Stimulated activated naive CD4-positive, alpha-beta T cell treated with Interleukin-2 at 50 U/mL for 16 hours (primary cell): ENCODE results near the gene SIAH1.
"Not testable (repeated sequence)": the region's sequence is repeated elsewhere in the genome, so short reads cannot be mapped to it uniquely, and the experiment has no call there.

Source experiments
- DNase-seq: peaks from one replicate; lab custom pipeline; 2025; lab: John Stamatoyannopoulos, UW

Gene SIAH1

DNA sequence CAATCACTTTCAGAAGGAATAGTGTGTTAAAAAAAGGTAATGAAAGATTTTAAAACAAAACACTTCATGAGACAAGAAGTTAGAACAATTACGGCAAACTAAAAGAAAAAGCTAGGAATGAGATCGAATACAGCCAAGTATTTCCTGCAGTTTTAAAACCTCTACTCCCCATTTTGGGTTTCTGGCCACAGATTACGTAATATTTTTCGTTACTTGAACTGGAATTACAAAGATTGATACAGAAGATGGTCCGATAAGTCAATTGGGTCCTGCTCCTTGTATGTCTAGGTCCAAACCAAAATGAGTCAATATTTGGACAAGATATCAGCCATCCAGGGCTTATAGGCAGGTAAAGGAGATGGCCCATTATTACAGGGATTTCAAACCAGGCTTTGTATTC, 52.2 kb downstream of the SIAH1 start:
- DNase-seq = no peak

DNA sequence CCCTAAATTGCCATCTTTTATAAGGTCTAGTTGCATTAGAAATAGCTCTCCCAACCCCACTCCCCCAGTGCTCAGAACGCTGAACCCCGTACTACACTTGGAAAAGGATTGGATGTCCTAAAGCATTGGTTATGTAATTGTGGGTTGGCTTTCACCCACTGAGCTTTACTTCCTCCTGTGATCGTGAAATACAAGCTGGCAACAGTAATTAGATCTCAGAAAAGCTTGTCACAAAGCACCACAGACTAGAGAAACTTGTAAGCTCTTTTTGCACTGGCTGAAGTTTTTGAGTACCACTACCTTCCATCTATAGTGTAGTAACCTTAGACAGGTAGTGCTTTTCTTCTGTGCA, 54.4 kb downstream of the SIAH1 start:
- no peak for DNase-seq

DNA sequence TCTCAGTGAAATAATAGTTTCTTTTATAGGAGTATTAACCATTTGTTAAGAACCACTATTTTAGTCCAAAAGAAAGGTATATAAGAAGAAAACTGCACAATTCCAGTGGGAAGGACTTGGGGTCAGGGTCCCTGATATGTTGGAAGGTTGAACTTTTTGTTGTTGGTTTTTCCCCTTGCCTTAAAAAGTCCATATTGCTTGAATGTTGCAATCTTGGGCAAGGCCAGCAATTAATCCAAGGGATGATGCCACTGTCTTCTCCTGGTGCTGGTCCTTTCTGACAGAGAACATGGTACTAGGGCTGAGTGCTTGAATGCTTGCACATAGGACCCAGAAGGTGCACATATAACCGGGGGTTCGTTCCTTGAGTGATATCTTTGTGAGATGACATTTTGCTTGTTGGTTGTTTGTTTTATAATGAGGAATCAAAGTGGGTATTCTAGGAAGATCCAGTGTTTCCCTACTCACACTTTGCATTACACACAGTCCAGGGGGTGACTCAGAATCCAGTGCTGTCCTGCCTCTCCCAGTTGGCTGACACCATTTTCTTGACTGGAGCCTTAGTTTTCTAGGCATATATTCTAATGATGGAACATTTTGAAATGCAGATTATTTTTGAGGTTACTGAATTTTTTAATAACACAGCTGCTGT, 54.9 kb downstream of the SIAH1 start:
- DNase-seq = no peak

DNA sequence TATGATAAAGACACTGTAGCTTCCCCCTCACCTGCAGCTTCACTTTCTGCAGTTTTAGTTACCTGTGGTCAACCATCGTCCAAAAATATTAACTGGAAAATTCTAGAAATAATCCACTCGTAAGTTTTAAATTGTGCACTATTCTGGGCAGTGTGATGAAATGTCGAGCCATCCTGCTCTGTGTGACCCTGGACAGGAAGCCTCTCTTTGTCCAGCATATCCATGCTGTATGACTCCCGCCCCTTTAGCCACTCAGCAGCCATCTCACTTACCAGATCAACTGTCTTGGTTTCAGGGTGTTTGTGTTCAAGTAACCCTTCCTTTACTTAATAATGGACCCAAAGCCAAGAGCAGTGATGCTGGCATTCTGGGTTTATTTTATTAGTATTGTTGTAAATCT, 56.1 kb downstream of the SIAH1 start:
- DNase-seq = no peak

DNA sequence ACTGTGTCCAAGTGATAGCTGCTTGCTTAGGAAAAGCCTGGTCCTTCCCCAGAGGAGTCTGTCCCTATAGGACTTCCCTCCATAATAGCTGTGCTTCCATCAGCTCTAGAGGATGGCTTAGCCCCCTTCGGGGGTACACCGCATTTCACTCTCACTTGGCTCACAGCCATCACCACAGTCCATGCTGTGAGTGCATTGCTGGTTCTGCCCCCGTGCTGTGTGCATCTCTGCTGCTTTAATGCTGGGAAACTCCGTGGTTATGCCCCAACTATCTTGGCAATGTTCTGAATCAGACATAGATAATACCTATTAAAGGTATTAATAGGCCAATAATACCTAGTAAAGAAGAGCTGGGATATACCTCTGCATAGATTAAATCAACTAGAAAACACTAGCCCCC, 58.3 kb downstream of the SIAH1 start:
- no peak for DNase-seq

DNA sequence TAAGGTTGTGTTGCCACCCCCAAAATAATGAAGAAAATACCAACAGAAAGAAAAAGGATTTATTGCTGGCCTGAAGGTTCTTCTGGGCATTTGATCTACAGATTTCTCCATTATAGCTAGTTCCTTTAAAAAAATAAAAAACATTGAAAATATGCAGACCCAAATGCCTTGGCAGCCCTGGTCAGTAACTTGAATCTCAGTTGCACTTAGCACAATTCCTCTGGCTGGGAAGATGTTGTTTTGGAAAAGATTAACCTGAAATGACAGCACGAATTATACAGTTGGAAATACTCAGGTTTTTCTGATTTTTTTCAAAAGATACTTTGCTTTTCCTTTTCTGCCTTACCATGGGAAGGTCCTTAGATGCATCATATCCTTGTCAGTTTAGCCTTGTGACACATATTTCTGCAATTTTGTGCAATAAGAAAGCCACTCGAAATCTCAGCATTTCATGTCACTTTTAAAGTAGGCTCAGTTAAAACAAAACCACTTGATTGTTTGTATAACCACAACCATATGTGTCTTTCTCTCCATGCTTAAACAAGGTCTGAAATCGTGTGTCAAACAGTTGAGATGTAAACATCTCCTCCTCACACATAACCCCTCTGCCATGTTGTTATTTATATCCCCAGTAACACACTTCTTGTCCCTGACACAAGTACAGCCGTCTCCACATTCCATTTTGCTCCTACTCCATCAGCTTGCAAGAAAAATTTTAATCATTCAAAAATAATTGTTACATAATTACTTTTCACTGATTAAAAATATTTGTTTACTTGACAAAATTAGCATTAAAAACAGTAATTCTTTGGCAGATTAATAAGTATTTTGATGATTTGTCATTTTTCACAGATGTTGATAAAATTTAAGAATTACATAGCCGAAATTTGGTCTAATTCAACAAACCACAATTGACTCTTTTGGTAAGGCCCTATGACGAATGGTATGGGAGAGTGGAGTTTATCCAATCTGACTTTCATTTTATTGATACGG, 61.1 kb downstream of the SIAH1 start:
- no peak for DNase-seq

DNA sequence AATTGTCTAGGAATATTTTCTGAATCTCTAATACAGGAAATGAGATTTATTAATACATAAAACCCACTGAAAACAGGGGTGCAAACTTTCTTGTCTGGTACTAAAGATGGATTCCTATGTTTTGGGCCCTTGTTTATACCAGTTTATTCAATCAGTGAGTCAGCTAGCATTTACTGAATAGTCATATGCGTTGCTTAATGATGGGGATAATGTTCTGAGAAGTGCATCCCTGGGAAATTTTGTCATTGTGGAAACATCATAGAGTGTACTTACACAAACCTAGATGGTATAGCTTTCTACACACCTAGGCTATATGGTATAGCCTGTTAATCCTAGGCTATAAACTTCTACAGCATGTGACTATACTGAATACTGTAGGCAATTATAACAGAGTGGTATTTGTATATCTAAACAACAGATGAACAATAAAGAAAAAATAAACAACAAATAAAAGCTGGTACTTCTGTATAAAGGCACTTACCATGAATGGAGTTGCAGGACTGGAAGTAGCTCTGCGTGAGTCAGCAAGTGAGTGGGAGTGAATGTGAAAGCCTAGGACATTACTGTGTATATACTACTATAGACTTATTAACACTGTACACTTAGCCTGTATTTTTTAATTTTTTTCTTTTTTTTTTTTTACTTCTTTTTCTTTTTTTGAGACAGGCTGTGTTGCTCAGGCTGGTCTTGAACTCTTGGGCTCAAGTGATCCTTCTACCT, 63.7 kb downstream of the SIAH1 start:
- peak; percentile 6 for DNase-seq

DNA sequence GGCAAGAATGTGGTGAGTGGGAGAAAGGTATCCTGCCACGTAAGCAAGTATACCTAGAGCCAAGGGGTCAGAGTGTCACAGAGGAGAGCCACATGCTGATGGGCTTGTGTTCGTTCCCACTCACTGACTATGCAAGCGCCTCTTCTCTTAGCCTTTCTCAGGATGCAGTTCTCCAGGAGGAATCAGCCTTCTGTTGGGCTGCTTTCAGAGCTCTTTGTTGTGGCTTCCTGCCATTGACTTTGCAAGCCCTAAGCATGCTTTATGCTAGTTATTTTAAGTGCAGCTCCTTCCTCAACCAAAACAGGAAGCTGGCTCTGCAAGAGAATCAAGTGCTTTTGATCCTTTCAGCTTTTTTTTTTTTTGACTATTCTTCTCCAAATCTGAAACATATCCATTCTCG, 66.6 kb downstream of the SIAH1 start:
- DNase-seq = no peak

DNA sequence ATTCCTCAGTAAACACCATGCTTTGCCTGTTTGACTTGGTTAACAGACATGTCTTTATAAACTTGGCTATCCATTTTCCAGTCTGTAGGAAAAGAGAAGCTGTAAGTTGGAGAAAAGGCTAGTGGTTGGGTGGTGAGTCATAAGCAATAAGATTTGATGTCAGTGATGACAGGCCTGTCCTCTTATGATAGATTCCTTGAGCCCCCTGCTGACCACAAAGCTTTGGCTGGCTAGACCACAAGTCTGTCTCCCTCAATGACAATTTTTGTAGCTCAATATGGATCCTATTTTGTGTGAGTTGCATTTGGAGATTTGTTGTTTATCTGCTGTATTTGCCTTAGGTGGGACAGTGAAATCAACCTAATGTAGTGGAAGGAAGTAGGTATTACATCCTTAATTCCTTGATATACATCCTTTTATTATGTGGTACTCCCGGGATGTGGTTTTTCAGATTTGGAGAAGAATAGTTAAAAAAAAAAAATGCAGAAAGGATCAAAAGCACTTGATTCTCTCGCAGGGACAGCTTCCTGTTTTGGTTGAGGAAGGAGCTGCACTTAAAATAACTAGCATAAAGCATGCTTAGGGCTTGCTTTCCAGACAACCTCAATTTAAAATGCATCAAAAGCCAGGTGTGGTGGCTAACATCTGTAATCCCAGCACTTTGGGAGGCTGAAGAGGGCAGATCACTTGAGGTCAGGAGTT, 67.4 kb downstream of the SIAH1 start:
- DNase-seq = no peak

DNA sequence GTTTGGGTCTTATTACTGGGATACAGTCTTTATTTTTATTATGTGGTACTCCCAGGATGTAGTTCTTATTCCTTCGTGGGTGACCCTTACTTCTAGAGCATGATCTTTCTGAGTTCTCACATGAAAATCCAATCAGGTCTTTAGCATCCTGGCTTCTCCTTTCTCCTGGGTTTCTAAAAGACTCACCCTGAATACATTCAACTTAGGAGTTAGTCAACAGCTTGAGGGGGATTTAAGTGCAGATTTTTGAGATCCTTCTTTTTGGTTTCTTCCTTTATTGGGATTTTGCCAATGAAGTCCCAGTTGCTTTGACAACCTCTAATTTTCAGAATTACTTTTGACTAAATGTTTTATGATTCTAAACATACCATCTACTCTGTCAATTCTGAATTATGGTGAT, 68.2 kb downstream of the SIAH1 start:
- DNase-seq = no peak

DNA sequence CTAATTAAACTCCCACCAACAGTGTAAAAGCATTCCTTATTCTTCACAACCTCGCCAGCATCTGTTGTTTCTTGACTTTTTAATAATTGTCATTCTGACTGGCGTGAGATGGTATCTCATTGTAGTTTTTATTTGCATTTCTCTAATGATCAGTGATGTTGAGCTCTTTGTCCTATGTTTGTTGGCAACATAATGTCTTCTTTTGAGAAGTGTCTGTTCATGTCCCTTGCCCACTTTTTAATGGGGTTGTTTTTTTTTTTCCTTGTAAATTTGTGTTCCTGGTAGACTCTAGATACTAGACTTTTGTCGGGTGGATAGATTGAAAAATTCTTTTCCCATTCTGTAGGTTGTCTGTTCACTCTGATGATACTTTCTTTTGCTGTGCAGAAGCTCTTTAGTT, 71.3 kb downstream of the SIAH1 start:
- DNase-seq = not testable (repeated sequence)

DNA sequence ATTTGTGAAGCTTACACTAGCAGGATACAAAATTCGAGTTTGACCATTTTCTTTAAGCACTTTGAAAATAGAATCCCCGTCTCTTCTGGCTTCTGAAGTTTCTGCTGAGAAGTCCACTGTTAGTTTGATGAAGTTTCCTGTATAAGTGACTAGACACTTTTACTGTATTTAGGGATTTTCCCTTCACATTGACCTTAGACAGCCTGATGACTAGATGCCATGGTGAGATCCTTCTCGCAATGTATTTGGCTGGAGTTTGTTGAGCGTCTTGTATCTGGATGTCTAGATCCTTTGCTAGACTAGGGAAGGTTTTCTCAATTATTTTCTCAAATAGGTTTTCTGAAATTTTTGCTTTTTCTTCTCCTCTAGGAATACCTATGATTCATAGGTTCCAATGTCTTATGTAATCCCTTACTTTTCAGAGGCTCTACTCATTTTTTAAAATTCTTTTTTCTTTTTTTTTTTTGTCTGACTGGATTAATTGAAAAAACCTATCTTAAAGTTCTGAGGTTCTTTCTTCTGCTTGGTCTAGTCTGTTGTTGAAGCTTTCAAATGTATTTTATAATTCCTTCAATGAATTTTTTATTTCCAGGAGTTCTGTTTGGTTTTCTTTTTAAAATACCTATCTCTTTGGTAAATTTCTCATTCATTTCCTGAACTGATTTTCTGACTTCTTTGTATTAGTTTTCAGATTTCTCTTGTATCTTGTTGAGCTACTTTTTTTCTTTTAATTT, 74.1 kb downstream of the SIAH1 start:
- no peak for DNase-seq
